Smooth muscle cell (in vitro differentiated cells): ENCODE results near the gene POLD1. TPM values are rescaled to one million over a fixed set of nuclear protein-coding genes. Genes with fewer than 3 reads are reported as not detected.

Experiments
- DNase-seq: peaks from one replicate; lab custom pipeline; 2025; ENCODE audit not compliant: unreplicated experiment; lab: John Stamatoyannopoulos, UW
- H2AFZ ChIP-seq: fragments of 200-600 bp; sonication (generic); 2 replicates; pipeline ENCODE4 v1.6.0; 2016; ENCODE audit warnings: antibody characterized with exemption, low read depth, mild to moderate bottlenecking
- H3F3A ChIP-seq: fragments of 200-600 bp; sonication (generic); 2 replicates; pipeline ENCODE4 v1.6.0; 2017; ENCODE audit warnings: antibody characterized with exemption, low read depth
- H3K27ac ChIP-seq: fragments of 200-600 bp; sonication (generic); 2 replicates; pipeline ENCODE4 v1.5.1; 2016; ENCODE audit warnings: low read depth, mild to moderate bottlenecking
- H3K27me3 ChIP-seq: fragments of 200-600 bp; sonication (generic); 2 replicates; pipeline ENCODE4 v1.6.1; 2016; ENCODE audit warnings: low read depth, mild to moderate bottlenecking
- H3K36me3 ChIP-seq: fragments of 200-600 bp; sonication (generic); 2 replicates; pipeline ENCODE4 v1.5.1; 2016; ENCODE audit warnings: low read depth
- H3K4me1 ChIP-seq: fragments of 200-600 bp; sonication (generic); 2 replicates; pipeline ENCODE4 v1.5.1; 2016; ENCODE audit warnings: low read depth
- H3K4me2 ChIP-seq: fragments of 200-600 bp; sonication (generic); 2 replicates; pipeline ENCODE4 v1.6.0; 2016; ENCODE audit warnings: mild to moderate bottlenecking
- H3K4me3 ChIP-seq: fragments of 200-600 bp; sonication (generic); 2 replicates; pipeline ENCODE4 v1.5.1; 2016; ENCODE audit warnings: mild to moderate bottlenecking
- H3K79me2 ChIP-seq: fragments of 200-600 bp; sonication (generic); 2 replicates; pipeline ENCODE4 v1.6.0; 2016; ENCODE audit warnings: low read depth, mild to moderate bottlenecking
- H3K9ac ChIP-seq: fragments of 200-600 bp; sonication (generic); 2 replicates; pipeline ENCODE4 v1.6.0; 2016; ENCODE audit warnings: low read depth
- H3K9me3 ChIP-seq: fragments of 200-600 bp; sonication (generic); replicated peaks from 2 replicates; pipeline ENCODE4 v1.5.1; 2016; ENCODE audit warnings: low read depth
- H4K20me1 ChIP-seq: fragments of 200-600 bp; sonication (generic); 2 replicates; pipeline ENCODE4 v1.6.0; 2016; ENCODE audit warnings: low read depth
- WGBS: methylation state at CpG from one replicate; pipeline ENCODE4 v1.1.7; 2016; ENCODE audit warnings: low lambda C conversion rate; 5-methylcytosine and 5-hydroxymethylcytosine counted together
- polyA plus RNA-seq: library from polyadenylated mRNA; unstranded; fragments of >200 nt; fragmentation: Nextera tagmentation; extraction: Ambion mirVana; gene quantifications from 2 replicates; pipeline ENCODE4 v1.2.1, GENCODE V29; 2016
- total RNA-seq: library from RNA; depleted of rRNA; stranded (reverse); fragments of >200 nt; gene quantifications from 2 replicates; pipeline ENCODE4 v1.2.3, GENCODE V29; 2014
- TF ChIP-seq, protein P1 (sequence below): fragments of 200-600 bp; sonication (generic); IDR thresholded peaks from 2 replicates; pipeline ENCODE4 v1.5.1; 2017; ENCODE audit warnings: borderline replicate concordance, mild to moderate bottlenecking, antibody characterized with exemption; ENCODE audit not compliant: insufficient read depth, poor library complexity, severe bottlenecking

The POLD1 gene
- total and polyA plus RNA-seq, 2 experiments from 2014 or later = 14.9 to 37.6 TPM

DNA sequence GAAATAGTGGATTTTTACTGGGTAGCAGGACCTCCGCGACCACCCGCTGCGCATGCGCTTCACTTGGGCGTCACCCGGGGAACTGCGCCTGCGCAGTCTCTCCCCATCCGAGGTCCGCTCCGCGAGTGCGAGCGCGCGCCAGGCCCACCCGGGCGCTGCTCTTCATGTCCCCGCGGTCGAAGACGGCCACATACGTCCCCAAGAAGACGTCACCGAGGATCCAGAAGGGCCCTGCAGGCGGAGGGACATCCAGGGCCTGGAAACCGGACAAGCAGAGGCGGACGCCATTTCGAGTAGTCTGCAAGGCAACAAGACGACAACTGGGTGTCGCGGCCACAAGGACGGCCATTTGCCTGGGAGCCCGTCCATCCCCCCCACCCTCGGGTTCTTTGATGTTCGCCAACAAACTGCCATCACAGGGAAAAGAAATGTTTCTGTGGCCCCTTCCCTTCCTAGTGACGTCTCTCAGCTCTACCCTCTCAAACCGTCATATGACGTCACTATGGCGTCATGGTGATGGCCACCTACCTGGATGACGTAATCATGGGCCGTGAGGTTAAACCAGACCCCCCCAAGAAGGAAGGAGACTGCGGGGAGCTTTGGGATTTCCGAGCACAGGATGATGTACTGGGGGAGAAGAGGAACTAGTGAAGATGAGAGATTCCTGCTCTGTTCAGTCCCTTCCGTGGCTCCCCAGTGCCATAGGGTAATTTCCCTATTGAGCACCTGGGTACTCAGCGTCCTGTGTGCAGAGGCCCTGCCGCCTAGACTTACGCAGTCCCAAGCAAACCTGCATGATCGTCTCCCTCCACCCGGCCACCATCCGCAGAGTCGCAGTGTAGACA is 25.4 kb upstream of the POLD1 start:
- no peaks in the 10 kb centered on the region for H3K36me3 ChIP-seq
- WGBS = 94% methylated on average over 39 of the region's 54 CpGs
- no peaks in the 10 kb centered on the region for H3K27me3 ChIP-seq
- no peak overlapping the region for H3K4me2 ChIP-seq
- H3K79me2 ChIP-seq = no peaks in the 10 kb centered on the region
- H3K27ac ChIP-seq = no peak overlapping the region
- no peaks in the 10 kb centered on the region for H3F3A ChIP-seq
- no peaks in the 10 kb centered on the region for H3K9me3 ChIP-seq
- TF ChIP-seq, protein P1, sequence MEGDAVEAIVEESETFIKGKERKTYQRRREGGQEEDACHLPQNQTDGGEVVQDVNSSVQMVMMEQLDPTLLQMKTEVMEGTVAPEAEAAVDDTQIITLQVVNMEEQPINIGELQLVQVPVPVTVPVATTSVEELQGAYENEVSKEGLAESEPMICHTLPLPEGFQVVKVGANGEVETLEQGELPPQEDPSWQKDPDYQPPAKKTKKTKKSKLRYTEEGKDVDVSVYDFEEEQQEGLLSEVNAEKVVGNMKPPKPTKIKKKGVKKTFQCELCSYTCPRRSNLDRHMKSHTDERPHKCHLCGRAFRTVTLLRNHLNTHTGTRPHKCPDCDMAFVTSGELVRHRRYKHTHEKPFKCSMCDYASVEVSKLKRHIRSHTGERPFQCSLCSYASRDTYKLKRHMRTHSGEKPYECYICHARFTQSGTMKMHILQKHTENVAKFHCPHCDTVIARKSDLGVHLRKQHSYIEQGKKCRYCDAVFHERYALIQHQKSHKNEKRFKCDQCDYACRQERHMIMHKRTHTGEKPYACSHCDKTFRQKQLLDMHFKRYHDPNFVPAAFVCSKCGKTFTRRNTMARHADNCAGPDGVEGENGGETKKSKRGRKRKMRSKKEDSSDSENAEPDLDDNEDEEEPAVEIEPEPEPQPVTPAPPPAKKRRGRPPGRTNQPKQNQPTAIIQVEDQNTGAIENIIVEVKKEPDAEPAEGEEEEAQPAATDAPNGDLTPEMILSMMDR = no peak
- no peak overlapping the region for H2AFZ ChIP-seq
- no peaks in the 10 kb centered on the region for H3K4me1 ChIP-seq
- no peak overlapping the region for H3K9ac ChIP-seq
- no peak for DNase-seq
- no peak overlapping the region for H3K4me3 ChIP-seq
- H4K20me1 ChIP-seq = no peaks in the 10 kb centered on the region

DNA sequence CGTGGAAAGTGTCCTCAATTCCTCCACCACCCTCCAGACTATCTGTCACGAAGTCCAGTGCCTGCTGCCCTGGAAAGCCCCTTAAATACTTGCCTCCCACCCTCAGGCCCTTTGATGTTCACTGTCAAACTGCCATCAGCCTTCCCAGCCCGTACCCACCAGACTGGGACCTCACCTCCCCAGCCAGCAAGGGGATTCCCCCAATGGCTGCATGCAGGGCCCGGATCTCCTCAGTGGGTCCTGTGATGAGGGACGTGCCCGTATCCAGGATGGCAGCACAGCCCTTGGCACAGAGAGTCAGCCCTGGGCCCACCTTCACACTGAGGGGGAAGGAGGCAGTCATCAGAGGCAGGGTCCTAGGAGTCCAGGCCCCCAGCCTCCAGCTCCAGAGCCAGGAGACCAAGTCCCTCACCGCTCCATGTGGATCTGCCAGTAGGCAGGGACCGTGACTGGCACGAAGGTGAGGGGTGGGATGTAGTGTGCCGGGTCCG is 24.8 kb upstream of the POLD1 start:
- Histone ChIP-seq H3K27ac (no peak overlapping the region), H3K27me3 (no peaks in the 10 kb centered on the region), H3K9me3 (no peaks in the 10 kb centered on the region), H2AFZ (no peak overlapping the region), H4K20me1 (no peaks in the 10 kb centered on the region), H3F3A (no peaks in the 10 kb centered on the region), H3K9ac (no peak overlapping the region), H3K36me3 (no peaks in the 10 kb centered on the region), H3K4me3 (no peak overlapping the region), H3K79me2 (no peaks in the 10 kb centered on the region), H3K4me1 (no peaks in the 10 kb centered on the region), H3K4me2 (no peak overlapping the region)
- DNase-seq = no peak
- TF ChIP-seq, protein P1 = no peak
- WGBS = 93% methylated on average over 11 of the region's 11 CpGs

- WGBS = 87% methylated on average over 7 of the region's 7 CpGs
- no peaks in the 10 kb centered on the region for H3K79me2 ChIP-seq
- H3K9me3 ChIP-seq = no peaks in the 10 kb centered on the region
- H3K4me1 ChIP-seq = no peaks in the 10 kb centered on the region
- no peak for DNase-seq
- H3K36me3 ChIP-seq = no peaks in the 10 kb centered on the region
- TF ChIP-seq, protein P1 = no peak
- no peaks in the 10 kb centered on the region for H3K27me3 ChIP-seq
- no peak overlapping the region for H2AFZ ChIP-seq
- H3K27ac ChIP-seq = no peak overlapping the region
- H3K4me2 ChIP-seq = no peak overlapping the region
- H3F3A ChIP-seq = no peaks in the 10 kb centered on the region
- no peak overlapping the region for H3K9ac ChIP-seq
- H3K4me3 ChIP-seq = no peak overlapping the region
- no peaks in the 10 kb centered on the region for H4K20me1 ChIP-seq
Observed at GRCh38 chr19:50361290-50362029, 22.7 kb upstream of the POLD1 start.
